ENCODE data around the gene SULF2. TPM values are rescaled to one million over a fixed set of nuclear protein-coding genes. Genes with fewer than 3 reads are reported as not detected.

SULF2 gene
- total and polyA plus RNA-seq, 9 of the 15 experiments (the other 6 are each of a cell fraction or from before 2014, with no cell fraction given): 0.33 TPM; not detected in 8

GRCh38 chr20:47659904-47660601 is 125.2 kb downstream of the SULF2 start (continued):
- no peak for TF ChIP-seq E2F4 (CRISPR knock-in tag; IDR thresholded peaks at IDR 0.05; ENCODE audit: low read depth)
- no peak for TF ChIP-seq HNRNPH1 (optimal IDR thresholded peaks at IDR 0.05; ENCODE audit: low read depth, low read length)
- no peak for TF ChIP-seq RBM15 (IDR thresholded peaks at IDR 0.05; ENCODE audit: insufficient read depth, low read length)
- no peak for TF ChIP-seq YBX1 (IDR thresholded peaks at IDR 0.05)
- no peak for TF ChIP-seq ESRRB (CRISPR knock-in tag; IDR thresholded peaks at IDR 0.05; ENCODE audit: borderline replicate concordance)
- TF ChIP-seq NR0B1 (IDR thresholded peaks at IDR 0.05; ENCODE audit: partially characterized antibody): no peak
- TF ChIP-seq GTF2F1 (IDR thresholded peaks at IDR 0.05; ENCODE audit: low read depth, low read length): no peak

- no peaks in the 10 kb centered on the region for H3K9me3 ChIP-seq (replicated peaks; ENCODE audit: control insufficient read depth, insufficient read depth, low read depth, low read length)
- H2AFZ ChIP-seq (ENCODE audit: low read depth, low read length): no peak overlapping the region
- no peak overlapping the region for H3K4me2 ChIP-seq (ENCODE audit: insufficient read depth, low read length)
- H3K27me3 ChIP-seq (ENCODE audit: control insufficient read depth in 2 of 2, insufficient read depth in 2 of 2, low read length in 2 of 2): no peaks in the 10 kb centered on the region
- 81% methylated on average over 2 of the region's 2 CpGs for WGBS (ENCODE audit: insufficient coverage, low coverage, missing lambda C conversion rate)
- ChIA-PET CTCF (ENCODE audit: low intra/inter-chr PET ratio) (no interaction called here), POLR2A (interaction anchor here (0.7 kb wide), 1 partner anchor 110 kb away, joined by 3 read pairs; no protein-coding TSS in a partner anchor)
- in situ Hi-C loops (cut with MboI) (no loop called here), intact Hi-C loops (cut with micrococcal nuclease) (no loop called here)
- H3K9me1 ChIP-seq (ENCODE audit: control insufficient read depth, insufficient read depth, low read length): no peaks in the 10 kb centered on the region
- H3K4me1 ChIP-seq (replicated peaks in 1 of 2; ENCODE audit: control insufficient read depth in 2 of 2, insufficient read depth in 2 of 2, low read length in 2 of 2): no peaks in the 10 kb centered on the region; a peak in 1 of 5 replicates
- DNase-seq (ENCODE audit: extremely low read depth in 1 of 4, low spot score in 3 of 4) (no peak), ATAC-seq (no peak), FAIRE-seq (no peak)
- H3K79me2 ChIP-seq (ENCODE audit: control insufficient read depth, insufficient read depth, low read length): no peaks in the 10 kb centered on the region
- peaks cover 31% of the 10 kb centered on the region for H3K36me3 ChIP-seq (ENCODE audit: control insufficient read depth, insufficient read depth, low read length)
- BruUV-seq (replicated peaks): no TSS peak
- H3K9ac ChIP-seq (ENCODE audit: insufficient read depth in 1 of 2, low read depth in 2 of 2, low read length in 2 of 2): no peak overlapping the region
- no peaks in the 10 kb centered on the region for H4K20me1 ChIP-seq (replicated peaks; ENCODE audit: control insufficient read depth, insufficient read depth, low read length)
- H3K4me3 ChIP-seq: no peak overlapping the region
- H3K27ac ChIP-seq (ENCODE audit: extremely low read depth, low read depth, low read length): no peak overlapping the region
- TF ChIP-seq CHD2 (IDR thresholded peaks at IDR 0.05; ENCODE audit: low read depth, low read length): no peak
- TF ChIP-seq ZBTB7A (IDR thresholded peaks at IDR 0.05; ENCODE audit: borderline replicate concordance, control insufficient read depth, low read depth, low read length): no peak
- no peak for TF ChIP-seq HNRNPLL (IDR thresholded peaks at IDR 0.05; ENCODE audit: low read depth, low read length, poor library complexity, severe bottlenecking)
- TF ChIP-seq NCOA2 (IDR thresholded peaks at IDR 0.05; ENCODE audit: partially characterized antibody in 2 of 2): no peak
- TF ChIP-seq E2F5 (CRISPR knock-in tag; IDR thresholded peaks at IDR 0.05): no peak
- no peak for TF ChIP-seq TBP (optimal IDR thresholded peaks at IDR 0.05; ENCODE audit: low read depth, low read length)
- no peak for TF ChIP-seq PBX2 (CRISPR knock-in tag; IDR thresholded peaks at IDR 0.05; ENCODE audit: low read depth)
- TF ChIP-seq PBX2 (tag; conservative IDR thresholded peaks at IDR 0.05; ENCODE audit: low read depth): peak; percentile 16; the same call in 1 of the 2 replicates
Observed at GRCh38 chr20:47656318-47656717, 129.0 kb downstream of the SULF2 start.
